Neural progenitor cell (in vitro differentiated cells): Measurements from ENCODE around the gene ANKS1B.

ENCODE experiments used
- EZH2phosphoT487 ChIP-seq: fragments of 200-600 bp; sonication (generic); IDR thresholded peaks from 2 replicates; pipeline ENCODE4 v1.6.1; 2017; ENCODE audit warnings: antibody characterized with exemption
- TF ChIP-seq, protein P1 (sequence below): fragments of 200-600 bp; sonication (generic); IDR thresholded peaks from 2 replicates; pipeline ENCODE4 v1.5.1; 2017; ENCODE audit warnings: antibody characterized with exemption, mild to moderate bottlenecking

DNA sequence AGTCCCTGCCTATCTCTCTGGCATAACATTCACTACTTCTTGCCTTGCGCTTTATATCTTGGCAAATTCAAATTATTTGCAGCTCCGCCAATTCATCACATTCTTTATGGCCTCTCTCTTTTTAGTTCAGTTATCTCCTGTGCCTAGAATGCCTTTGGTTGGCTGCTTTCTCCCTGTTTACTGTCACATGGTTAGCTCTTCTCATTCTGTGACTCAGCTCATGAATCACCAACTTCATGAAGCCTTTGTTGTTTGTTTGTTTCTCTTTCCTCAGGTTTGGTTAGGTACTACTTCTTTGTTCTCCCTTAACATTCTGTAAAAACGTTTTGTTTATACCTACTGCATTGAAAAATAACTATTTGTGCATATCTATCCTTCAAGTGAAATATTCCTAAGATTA lies 713.7 kb downstream of the ANKS1B start:
- no peak for TF ChIP-seq EZH2phosphoT487
- TF ChIP-seq, protein P1, sequence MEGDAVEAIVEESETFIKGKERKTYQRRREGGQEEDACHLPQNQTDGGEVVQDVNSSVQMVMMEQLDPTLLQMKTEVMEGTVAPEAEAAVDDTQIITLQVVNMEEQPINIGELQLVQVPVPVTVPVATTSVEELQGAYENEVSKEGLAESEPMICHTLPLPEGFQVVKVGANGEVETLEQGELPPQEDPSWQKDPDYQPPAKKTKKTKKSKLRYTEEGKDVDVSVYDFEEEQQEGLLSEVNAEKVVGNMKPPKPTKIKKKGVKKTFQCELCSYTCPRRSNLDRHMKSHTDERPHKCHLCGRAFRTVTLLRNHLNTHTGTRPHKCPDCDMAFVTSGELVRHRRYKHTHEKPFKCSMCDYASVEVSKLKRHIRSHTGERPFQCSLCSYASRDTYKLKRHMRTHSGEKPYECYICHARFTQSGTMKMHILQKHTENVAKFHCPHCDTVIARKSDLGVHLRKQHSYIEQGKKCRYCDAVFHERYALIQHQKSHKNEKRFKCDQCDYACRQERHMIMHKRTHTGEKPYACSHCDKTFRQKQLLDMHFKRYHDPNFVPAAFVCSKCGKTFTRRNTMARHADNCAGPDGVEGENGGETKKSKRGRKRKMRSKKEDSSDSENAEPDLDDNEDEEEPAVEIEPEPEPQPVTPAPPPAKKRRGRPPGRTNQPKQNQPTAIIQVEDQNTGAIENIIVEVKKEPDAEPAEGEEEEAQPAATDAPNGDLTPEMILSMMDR: no peak
